AG04449 (cell line): ENCODE data around the gene BCAS3.
A peak's percentile ranks its signal among the peaks of the same experiment; 100 is the strongest.

Source experiments
- CTCF ChIA-PET: fragments of 350-600 bp; formaldehyde crosslinking; extraction: SDS; loops from one replicate; lab custom pipeline; 2021; ENCODE audit warnings: antibody characterized with exemption; lab: Yijun Ruan, JAX
- POLR2A ChIA-PET: fragments of 400-600, 350-600 bp; formaldehyde crosslinking; extraction: SDS; loops from one replicate; lab custom pipeline; 2020; ENCODE audit warnings: antibody characterized with exemption, inconsistent platforms; lab: Yijun Ruan, JAX
- DNase-seq: peaks from one replicate; pipeline ENCODE4 v3.0.0-alpha.2; 2010; ENCODE audit warnings: low read depth, low spot score
- H3K4me3 ChIP-seq: 2 replicates; pipeline ENCODE4 v1.5.1; 2011; ENCODE audit warnings: low read depth, mild to moderate bottlenecking, control low read depth, low read length
- CTCF ChIP-seq: IDR thresholded peaks from one replicate; pipeline ENCODE4 v1.5.1; 2011; ENCODE audit warnings: mild to moderate bottlenecking, moderate library complexity, low read length, control low read depth, inconsistent platforms; ENCODE audit not compliant: insufficient read depth; ENCODE audit errors: missing control alignments

The BCAS3 gene

GRCh38 chr17:60743282-60743681, 65.6 kb downstream of the BCAS3 start:
- POLR2A ChIA-PET: no interaction called here
- no peak for DNase-seq
- no peak for TF ChIP-seq CTCF
- CTCF ChIA-PET: no interaction called here
- no peak overlapping the region for H3K4me3 ChIP-seq

DNA sequence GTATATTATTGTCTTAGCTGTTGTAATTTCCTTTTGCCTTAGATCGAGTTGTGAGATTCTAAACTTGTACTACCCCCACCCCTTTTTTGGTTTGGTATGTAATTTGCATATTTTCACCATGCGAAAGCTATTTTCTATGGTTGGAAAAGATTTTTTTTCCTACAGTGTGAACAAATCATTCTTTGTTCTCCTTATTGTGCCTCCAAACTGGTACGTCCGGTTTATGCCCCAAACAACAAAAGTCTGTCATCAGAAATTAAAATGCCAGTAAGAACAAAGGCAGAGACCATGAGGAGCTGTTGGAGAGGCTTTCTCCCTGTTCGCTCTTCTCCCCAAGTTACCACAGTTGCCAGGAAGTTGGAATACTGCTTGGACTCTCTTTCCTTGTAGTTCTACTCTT, 66.1 kb downstream of the BCAS3 start:
- CTCF ChIA-PET: interaction anchor here (1.1 kb wide), 1 partner anchor 16 kb away, joined by 3 read pairs; no protein-coding TSS in a partner anchor
- POLR2A ChIA-PET: no interaction called here
- DNase-seq: no peak
- TF ChIP-seq CTCF: no peak
- H3K4me3 ChIP-seq: peak overlapping the region; percentile 19

- TF ChIP-seq CTCF: no peak
- H3K4me3 ChIP-seq: no peak overlapping the region
- no peak for DNase-seq
- ChIA-PET POLR2A (no interaction called here), CTCF (interaction anchor here (0.9 to 1.1 kb wide), 2 partner anchors 12 to 17 kb away, joined by 3 to 4 read pairs; no protein-coding TSS in a partner anchor)
These were observed 66.8 kb downstream of the BCAS3 start for GRCh38 chr17:60744355-60744966.

GRCh38 chr17:60745544-60745943, 67.9 kb downstream of the BCAS3 start:
- no peak for TF ChIP-seq CTCF
- POLR2A ChIA-PET: no interaction called here
- no peak overlapping the region for H3K4me3 ChIP-seq
- CTCF ChIA-PET: interaction anchor here (1.0 to 1.3 kb wide), 3 partner anchors 10 to 666 kb away, joined by 3 to 5 read pairs (median 5); no protein-coding TSS in a partner anchor
- DNase-seq: no peak

DNA sequence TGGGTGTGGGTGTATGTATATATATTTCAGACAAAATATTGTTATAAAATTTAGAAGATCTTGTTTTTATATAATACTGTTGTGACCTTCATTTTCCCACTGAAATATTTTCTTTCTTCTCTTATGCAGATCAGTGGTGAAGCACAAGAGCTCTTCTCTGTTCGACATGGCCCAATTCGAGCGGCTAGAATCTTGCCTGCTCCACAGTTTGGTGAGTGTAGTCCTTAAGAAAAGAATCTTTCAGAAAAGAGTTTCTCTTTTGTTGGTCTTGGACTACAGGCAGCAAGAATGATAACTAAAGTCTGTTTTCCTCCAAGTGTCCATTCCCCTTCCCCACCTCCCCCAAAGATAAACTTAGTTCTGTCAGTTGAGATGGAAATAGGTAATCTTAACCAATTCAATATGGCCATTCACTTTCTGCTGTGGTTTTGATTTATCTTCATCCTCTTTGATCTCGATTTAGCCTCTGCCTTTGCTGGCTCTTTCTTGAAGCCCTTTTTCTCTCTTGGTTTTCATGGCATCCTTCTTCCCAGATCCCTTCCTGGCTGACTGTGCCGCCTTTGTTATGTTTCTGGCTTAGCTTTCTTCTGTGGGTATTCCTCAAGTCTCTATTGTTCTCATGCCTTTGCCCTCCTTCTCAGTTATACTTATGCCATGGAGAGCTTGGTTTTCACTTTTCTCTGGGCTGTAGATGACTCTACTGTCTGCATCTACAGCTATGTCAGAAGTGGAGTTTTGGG, 69.6 kb downstream of the BCAS3 start:
- no peak for TF ChIP-seq CTCF
- H3K4me3 ChIP-seq: no peak overlapping the region
- ChIA-PET POLR2A (no interaction called here), CTCF (no interaction called here)
- DNase-seq: no peak

DNA sequence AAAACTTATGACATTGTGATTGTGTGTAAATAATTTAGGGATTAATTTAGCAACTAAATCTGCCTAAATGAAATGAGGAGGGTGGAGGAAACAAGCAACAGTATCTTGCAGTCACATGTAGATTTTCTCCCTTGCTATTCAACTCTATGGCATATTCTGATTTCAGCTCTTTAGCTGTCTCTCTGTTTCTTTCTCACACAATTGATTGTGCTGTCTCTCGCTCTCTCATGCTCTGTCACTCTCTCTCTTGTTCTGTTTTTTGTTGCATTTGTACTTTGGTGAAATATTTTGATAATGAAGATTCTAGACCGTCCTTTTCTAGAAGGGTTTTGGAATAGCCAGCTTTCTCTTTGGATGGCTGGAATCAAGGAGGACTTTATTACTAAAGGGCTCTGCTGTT, 70.6 kb downstream of the BCAS3 start:
- no peak for DNase-seq
- CTCF ChIA-PET: no interaction called here
- no peak for TF ChIP-seq CTCF
- POLR2A ChIA-PET: no interaction called here
- H3K4me3 ChIP-seq: no peak overlapping the region
